ENCODE results near the gene CA10. TPM values are rescaled to one million over a fixed set of nuclear protein-coding genes. Genes with fewer than 3 reads are reported as not detected.
A peak's percentile ranks its signal among the peaks of the same experiment; 100 is the strongest.

CA10 gene
- total RNA-seq, 4 donors from 2014 or later = not detected

- H3K4me3 ChIP-seq = no peak overlapping the region
- H3K27me3 ChIP-seq = no peaks in the 10 kb centered on the region
- no peaks in the 10 kb centered on the region for H3K9me3 ChIP-seq
- no peak for TF ChIP-seq POLR2A (IDR thresholded peaks at IDR 0.05)
- no peak for TF ChIP-seq CTCF (IDR thresholded peaks at IDR 0.05)
- TF ChIP-seq POLR2AphosphoS5 (IDR thresholded peaks at IDR 0.05) = no peak
- no peak for TF ChIP-seq EP300 (IDR thresholded peaks at IDR 0.05)
- WGBS, 2 donors (ENCODE audit: low coverage in 1 of 2) = 82 to 87% methylated on average over 2 to 6 of the region's 7 CpGs
- no peak for ATAC-seq
- no peak overlapping the region for H3K27ac ChIP-seq
- H3K4me1 ChIP-seq = no peaks in the 10 kb centered on the region
- no peaks in the 10 kb centered on the region for H3K36me3 ChIP-seq
Observed at GRCh38 chr17:52124993-52125392, 33.5 kb downstream of the CA10 start.

- Histone ChIP-seq H3K9me3 (no peaks in the 10 kb centered on the region), H3K36me3 (no peaks in the 10 kb centered on the region), H3K4me3 (no peak overlapping the region), H3K27me3 (no peaks in the 10 kb centered on the region), H3K27ac (no peak overlapping the region), H3K4me1 (no peaks in the 10 kb centered on the region)
- ATAC-seq = no peak
- TF ChIP-seq POLR2A (IDR thresholded peaks at IDR 0.05) (no peak), CTCF (IDR thresholded peaks at IDR 0.05) (no peak), POLR2AphosphoS5 (IDR thresholded peaks at IDR 0.05) (no peak), EP300 (IDR thresholded peaks at IDR 0.05) (no peak)
Observed at GRCh38 chr17:52124561-52124960, 34.0 kb downstream of the CA10 start.

GRCh38 chr17:52120465-52120864 is 38.0 kb downstream of the CA10 start:
- H3K36me3 ChIP-seq = no peaks in the 10 kb centered on the region
- 63% methylated on average over 2 of the region's 2 CpGs; no CpG with 5 or more reads in 1 of the 2 donors for WGBS, 2 donors (ENCODE audit: low coverage in 1 of 2)
- no peak for ATAC-seq
- H3K27me3 ChIP-seq = no peaks in the 10 kb centered on the region
- H3K4me3 ChIP-seq = no peak overlapping the region
- no peak overlapping the region for H3K27ac ChIP-seq
- peaks cover 0 to 6% (median 0%) of the 10 kb centered on the region in 3 donors for H3K9me3 ChIP-seq
- TF ChIP-seq POLR2AphosphoS5 (IDR thresholded peaks at IDR 0.05) = no peak
- TF ChIP-seq EP300 (IDR thresholded peaks at IDR 0.05) = no peak
- TF ChIP-seq CTCF (IDR thresholded peaks at IDR 0.05) = no peak
- no peak for TF ChIP-seq POLR2A (IDR thresholded peaks at IDR 0.05)
- no peaks in the 10 kb centered on the region for H3K4me1 ChIP-seq

GRCh38 chr17:52110923-52111581 is 47.5 kb downstream of the CA10 start:
- WGBS, 2 donors (ENCODE audit: low coverage in 1 of 2) = 64 to 87% methylated on average over 4 of the region's 4 CpGs
- Histone ChIP-seq H3K4me1 (no peaks in the 10 kb centered on the region), H3K4me3 (no peak overlapping the region), H3K27ac (no peak overlapping the region), H3K27me3 (no peaks in the 10 kb centered on the region), H3K9me3 (peaks cover 0 to under 1% (median 0%) of the 10 kb centered on the region in 3 donors), H3K36me3 (no peaks in the 10 kb centered on the region)
- no peak for ATAC-seq
- TF ChIP-seq CTCF (IDR thresholded peaks at IDR 0.05) (no peak), POLR2A (IDR thresholded peaks at IDR 0.05) (no peak), POLR2AphosphoS5 (IDR thresholded peaks at IDR 0.05) (no peak), EP300 (IDR thresholded peaks at IDR 0.05) (no peak)

- no peak for ATAC-seq
- H3K27ac ChIP-seq = no peak overlapping the region
- 41 to 48% methylated on average over 7 of the region's 7 CpGs for WGBS, 2 donors (ENCODE audit: low coverage in 1 of 2)
- no peaks in the 10 kb centered on the region for H3K27me3 ChIP-seq
- no peaks in the 10 kb centered on the region for H3K4me1 ChIP-seq
- no peaks in the 10 kb centered on the region for H3K9me3 ChIP-seq
- no peaks in the 10 kb centered on the region for H3K36me3 ChIP-seq
- H3K4me3 ChIP-seq = no peak overlapping the region
- TF ChIP-seq EP300 (IDR thresholded peaks at IDR 0.05) (no peak), CTCF (IDR thresholded peaks at IDR 0.05) (peak; percentile 56 to 78 (median 62))
Observed at GRCh38 chr17:52106638-52107261, 51.8 kb downstream of the CA10 start.

Measured in gastroesophageal sphincter (tissue), 4 donors.